B cell (primary cell): Measurements from ENCODE around the gene ILK.

ENCODE experiments used
- CTCF ChIP-seq: fragments of 200-600 bp; IDR thresholded peaks from one replicate; pipeline ENCODE4 v1.8.0; 2022; ENCODE audit warnings: antibody characterized with exemption, mild to moderate bottlenecking
- EZH2 ChIP-seq: IDR thresholded peaks from 2 replicates; pipeline ENCODE4 v1.6.1; 2012; ENCODE audit warnings: borderline replicate concordance, low read depth, mild to moderate bottlenecking, moderate library complexity, low read length; ENCODE audit not compliant: insufficient read depth, poor library complexity, severe bottlenecking

GRCh38 chr11:6653656-6654055 lies 50.1 kb downstream of the ILK start:
- no peak for TF ChIP-seq CTCF
- TF ChIP-seq EZH2, result no peak
